HG02938 (cell line): Measurements from ENCODE around the gene OR2T1.
"Not testable (repeated sequence)": the region's sequence is repeated elsewhere in the genome, so short reads cannot be mapped to it uniquely, and the experiment has no call there.

Experiments used
- ATAC-seq: cut with Tn5 transposase; IDR thresholded peaks from one replicate; pipeline ENCODE4 v1.9.1; 2021; ENCODE audit warnings: mild to moderate bottlenecking, moderate library complexity; ENCODE audit not compliant: unreplicated experiment

Gene OR2T1

DNA sequence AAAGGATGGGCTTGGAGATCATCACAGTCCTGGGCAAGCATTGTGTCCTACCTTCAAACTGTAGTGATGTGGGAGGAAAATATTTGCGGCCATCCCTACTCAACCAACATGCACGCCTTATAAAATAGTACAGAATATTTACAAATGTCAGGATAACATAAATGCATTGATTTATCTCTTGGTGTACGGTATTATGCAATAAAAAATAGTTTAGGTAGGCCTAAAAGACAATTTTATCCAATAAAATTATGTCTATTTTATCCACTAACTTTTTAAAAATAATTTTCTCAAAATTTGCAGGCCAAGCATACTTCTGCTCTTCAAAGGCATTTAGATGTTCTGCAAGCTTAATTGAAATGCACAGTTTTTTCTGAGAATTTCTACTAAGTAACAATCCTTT is at the start of gene OR2T1:
Gene OR2T1 (plus strand): TSS at position 301 of the 400 bp plus-strand sequence. CDS start 3,100 bp downstream, outside the sequence.
- ATAC-seq = no peak

- no peak for ATAC-seq
These were observed 43.4 kb upstream of the OR2T1 start for GRCh38 chr1:248359415-248359814.

- ATAC-seq = no peak
These were observed 41.6 kb upstream of the OR2T1 start, which contains the start of gene OR2T4 for GRCh38 chr1:248361121-248361715. Gene OR2T4, plus strand, starts transcription at chr1:248361665. Its CDS starts 0 bp downstream, at chr1:248361665.

DNA sequence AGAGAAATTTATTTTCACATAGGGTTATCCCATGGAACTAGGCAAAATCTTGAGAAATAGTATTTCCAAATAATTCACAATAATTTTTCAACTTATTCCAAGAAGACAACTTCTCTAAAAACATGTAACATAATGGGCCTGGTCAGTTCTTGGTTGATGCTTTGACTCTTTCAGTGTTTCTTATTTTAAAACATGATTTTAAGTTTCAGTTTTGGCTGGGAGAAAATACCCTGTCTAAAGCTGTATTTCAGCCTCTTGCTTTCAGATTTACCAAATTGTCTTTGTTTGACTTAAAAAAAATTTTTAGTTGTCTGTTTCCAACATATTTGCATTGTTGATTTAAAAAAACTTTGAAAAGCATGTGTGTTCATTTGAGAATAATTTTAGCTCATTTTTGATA is 36.2 kb upstream of the OR2T1 start:
- no peak for ATAC-seq

- no peak for ATAC-seq
These were observed 30.5 kb upstream of the OR2T1 start for GRCh38 chr1:248372394-248372793.

DNA sequence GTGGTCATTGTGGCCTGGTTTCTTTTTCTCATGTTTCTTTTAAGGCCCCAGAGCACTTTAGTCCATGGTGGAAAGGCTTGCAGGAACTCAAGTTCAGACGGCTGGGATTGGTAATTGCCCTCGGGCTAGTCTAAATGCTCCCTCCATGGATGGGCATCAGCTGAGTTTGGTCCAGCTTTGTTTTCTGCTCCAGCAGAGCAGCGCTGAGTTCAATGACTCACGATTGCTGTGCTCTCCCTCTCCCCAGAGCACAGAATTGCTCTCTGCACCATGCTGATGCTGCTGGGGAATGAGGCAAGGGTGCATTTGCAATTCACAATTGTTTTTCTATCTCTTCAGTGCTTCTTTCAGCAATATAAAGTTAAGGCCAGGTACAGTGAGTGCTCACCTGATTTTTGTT is 29.1 kb upstream of the OR2T1 start:
- no peak for ATAC-seq

DNA sequence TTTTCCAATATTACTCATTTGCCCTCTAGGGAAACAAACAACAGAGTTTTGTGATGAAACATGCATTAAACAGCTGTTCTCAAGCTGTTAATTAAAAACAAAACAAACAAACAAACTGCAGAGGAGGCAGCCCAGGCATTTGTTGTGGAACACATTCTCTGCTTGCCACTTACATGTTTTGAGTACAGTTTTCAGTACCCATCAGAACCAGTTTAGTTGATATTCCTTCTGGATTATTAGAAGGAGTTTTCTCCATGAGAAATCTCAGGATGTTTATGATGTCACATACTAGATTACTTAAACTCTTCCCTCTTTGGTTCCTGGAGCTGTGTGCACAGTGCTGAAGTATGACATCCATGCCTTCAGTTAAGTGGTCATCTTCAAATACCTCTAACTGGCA is 27.4 kb upstream of the OR2T1 start, which contains the start of gene OR2T6:
Gene OR2T6 (plus strand): TSS at position 301 of the 400 bp plus-strand sequence. CDS start 11,863 bp downstream, outside the sequence.
- ATAC-seq = no peak

- ATAC-seq = no peak
These were observed 25.9 kb upstream of the OR2T1 start for GRCh38 chr1:248376916-248377315.

DNA sequence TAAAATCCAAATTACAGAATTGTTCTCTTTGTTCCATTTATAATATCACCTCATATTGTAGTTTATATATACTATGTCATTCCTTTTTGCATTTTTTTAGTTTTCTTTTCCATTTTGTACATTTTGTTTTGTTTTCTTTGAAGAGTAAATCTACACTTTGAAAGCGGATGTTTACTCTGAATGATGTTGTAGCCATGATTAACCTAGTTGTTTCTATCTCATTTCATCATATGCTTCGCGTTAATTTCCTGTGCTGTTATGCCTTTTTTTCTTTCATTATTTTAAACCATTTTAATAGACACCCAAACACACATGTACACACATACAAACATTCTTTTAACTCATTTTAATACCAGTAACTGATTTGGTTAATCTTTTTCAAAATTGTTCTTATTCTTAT is 22.0 kb upstream of the OR2T1 start:
- no peak for ATAC-seq

GRCh38 chr1:248388426-248388825 is 14.4 kb upstream of the OR2T1 start:
- no peak for ATAC-seq

DNA sequence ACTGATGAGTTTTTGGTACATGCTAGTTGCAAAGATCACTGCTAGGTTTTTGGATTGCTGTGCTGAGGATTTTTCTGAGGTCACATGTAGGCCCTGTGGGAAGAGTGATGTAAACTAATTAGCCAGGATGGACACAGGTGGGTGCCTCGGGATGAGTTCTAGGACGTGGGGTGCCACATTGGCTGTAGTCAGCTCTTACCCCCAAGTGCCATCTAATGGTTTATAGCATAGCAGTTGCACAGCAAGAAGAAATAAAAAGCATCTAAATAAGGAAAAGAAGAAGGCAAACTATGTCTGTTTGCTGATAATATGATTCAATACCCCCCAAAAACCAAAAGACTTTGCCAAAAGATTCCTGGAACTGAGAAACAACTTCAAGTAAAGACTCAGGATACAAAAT is 9.8 kb upstream of the OR2T1 start:
- ATAC-seq = no peak

DNA sequence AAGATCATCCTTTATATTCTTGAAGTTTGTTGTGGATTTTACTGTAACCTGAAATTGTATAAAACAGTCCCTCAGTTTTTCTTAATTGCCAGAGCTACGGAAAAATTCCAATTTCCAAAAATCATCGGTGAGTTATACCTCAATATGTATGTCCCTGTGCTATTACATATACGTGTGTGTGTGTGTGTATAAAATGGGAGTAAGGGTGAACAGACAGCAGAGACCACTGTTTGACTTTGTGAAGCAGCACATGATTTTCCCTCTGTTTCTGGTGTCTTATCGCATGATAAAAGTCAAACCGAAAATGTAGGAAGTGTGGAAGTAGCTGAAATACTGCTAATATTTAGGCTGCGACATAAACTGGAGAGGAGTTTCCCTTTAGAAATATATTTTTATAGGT is 1.2 kb downstream of the OR2T1 start:
- no peak for ATAC-seq

DNA sequence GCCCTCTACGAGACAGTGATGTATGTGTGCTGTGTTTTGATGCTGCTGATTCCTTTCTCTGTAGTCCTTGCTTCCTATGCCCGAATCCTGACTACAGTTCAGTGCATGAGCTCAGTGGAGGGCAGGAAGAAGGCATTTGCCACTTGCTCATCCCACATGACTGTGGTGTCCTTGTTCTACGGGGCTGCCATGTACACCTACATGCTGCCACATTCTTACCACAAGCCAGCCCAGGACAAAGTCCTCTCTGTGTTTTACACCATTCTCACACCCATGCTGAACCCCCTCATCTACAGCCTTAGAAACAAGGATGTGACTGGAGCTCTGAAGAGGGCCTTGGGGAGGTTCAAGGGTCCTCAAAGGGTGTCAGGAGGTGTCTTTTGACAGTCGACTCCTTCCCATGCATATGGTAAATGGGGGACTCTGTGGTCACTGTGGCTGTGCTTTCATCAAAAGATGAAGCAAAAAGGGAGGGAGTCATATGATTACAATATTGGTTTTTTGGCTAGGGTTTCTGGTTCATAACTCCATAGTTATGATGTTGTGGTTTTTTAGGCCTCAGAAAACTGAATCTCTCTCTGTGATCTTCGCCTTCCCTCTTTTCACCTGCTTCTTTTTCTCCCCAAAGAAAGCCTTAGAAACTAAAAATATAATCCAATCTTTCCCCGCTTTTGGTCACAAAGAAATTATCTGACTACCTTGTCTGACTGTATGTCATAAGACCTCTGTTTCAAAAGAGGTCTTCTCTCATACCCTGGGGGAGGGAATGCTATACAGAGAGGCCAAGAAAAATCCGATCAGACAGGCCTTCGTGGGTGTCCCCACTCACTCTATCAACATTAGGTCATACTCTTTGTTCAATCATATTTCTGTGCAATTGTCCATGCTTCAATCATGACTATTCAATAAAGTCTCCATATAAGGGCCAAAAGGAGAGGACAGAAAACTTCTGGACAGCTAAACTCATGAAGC is 4.2 kb downstream of the OR2T1 start:
- ATAC-seq = no peak

DNA sequence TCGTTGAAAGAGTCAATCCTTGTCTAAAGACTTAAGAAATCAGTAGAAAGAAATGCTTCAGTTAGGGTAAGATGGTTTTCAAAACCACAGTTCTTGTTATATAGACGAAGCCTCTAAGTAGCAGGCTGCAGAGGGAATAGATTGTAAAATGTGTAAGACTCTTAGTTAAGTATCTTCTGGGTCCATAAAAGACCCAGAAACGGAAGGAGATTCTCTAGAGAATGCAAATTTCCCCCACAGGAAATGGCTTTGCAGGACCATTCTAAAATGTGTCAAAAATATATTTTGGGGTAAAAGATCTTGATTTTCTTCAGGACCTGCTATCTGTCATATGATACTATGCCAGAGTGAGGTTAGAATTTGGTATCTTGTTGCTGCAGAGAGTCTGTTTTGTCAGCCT is 13.4 kb downstream of the OR2T1 start:
- no peak for ATAC-seq

DNA sequence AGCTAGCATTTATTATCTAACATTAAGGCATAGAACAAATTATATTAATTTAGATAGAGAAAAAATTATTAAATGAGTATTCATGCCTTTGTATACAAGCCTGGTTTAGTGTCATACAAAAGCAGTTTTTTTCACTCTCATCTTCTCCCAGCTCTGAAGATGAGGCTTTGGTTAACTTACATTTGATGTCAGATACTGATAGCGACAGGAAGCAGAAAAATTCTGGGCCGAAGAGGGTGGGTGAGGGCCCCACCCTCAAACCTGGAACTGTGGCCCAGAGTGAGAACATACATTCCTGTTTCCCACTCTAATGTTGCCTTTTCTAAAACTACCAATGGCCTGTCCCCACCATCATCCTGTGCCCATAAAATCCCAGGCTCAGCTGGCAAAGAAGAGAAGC is 15.0 kb downstream of the OR2T1 start:
- no peak for ATAC-seq

DNA sequence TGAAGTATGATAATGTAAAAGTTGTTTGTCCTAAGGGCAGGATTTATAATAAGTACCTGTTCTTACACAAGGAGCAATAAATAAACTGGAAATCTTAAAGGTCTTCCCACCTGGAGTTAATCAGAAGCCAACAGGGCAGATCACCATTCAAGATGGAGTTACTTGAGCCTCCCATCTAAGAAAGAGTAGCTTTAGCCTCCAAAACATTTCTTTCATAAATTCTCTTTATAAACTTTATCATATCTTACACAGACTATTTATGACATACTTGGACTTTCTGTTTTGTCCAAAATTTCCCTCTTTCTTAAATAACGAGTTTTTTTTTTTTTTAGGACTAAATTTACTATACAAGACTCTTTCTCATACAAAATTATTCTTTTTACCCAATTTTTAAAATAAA is 18.5 kb downstream of the OR2T1 start:
- no peak for ATAC-seq

DNA sequence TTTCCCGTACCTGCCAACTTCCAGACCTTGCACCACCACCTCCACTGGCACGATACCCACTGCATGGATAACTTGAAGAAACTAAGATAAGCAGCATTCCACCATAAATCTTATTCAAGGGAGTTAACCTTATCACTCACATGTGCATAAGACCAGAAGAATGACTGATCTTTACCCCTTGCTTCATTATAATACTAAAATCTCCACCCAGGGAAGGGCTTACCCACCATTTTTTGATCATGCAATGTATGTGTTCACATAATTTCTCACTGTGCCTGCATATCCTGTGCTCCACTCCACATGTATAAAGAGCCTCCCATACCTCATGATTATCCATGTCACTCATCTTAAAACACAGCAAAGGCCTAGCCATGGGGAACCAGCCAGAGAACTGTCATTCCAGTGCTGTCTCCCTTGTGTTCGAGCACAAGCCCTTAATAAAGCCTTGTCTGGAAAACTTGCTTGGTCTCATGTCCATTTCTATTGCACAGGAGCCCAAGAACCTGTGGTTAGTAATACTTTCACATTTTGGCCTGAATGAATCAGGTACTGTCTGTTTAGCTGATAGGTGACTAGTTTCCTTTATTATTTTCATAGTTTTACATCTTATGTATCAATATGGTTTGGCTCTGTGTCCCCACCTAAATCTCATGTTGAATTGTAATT is 24.8 kb downstream of the OR2T1 start:
- peak; percentile 61 for ATAC-seq

- ATAC-seq = peak; percentile 92
These were observed 25.3 kb downstream of the OR2T1 start for GRCh38 chr1:248428192-248428533.

DNA sequence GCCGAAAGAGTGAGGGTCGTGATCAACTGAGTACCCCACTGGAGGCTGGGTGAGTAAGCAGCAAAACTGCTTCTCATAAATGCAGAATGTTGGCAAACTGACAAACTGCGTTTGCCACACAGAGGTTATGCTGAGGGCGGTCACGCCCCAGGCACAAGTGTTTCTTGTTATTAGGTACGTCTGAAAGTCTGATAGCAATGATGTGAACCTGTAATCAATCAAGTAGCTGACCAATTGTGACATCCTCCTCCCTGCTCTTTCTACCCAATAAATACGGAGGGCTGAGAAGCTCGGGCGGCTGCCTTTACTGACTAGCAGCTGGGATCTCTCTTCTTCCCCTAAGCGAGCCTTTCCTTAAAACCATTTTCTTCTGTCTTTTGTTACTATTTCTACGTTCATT is 28.8 kb downstream of the OR2T1 start:
- ATAC-seq = not testable (repeated sequence)

- not testable (repeated sequence) for ATAC-seq
These were observed 29.4 kb downstream of the OR2T1 start for GRCh38 chr1:248432201-248432600.

- not testable (repeated sequence) for ATAC-seq
These were observed 31.1 kb downstream of the OR2T1 start for GRCh38 chr1:248433811-248434415.
